ENCODE data around the gene UGT1A4. TPM values are rescaled to one million over a fixed set of nuclear protein-coding genes. Genes with fewer than 3 reads are reported as not detected.

The UGT1A4 gene
- total RNA-seq, 1 experiment from 2014 or later = not detected

GRCh38 chr2:233712611-233713261 lies 5.8 kb upstream of the UGT1A4 start, which contains the start of gene UGT1A5:
Gene UGT1A5 (plus strand): TSS chr2:233712907. CDS start chr2:233712992, 85 bp downstream.
- TF ChIP-seq, protein P1, sequence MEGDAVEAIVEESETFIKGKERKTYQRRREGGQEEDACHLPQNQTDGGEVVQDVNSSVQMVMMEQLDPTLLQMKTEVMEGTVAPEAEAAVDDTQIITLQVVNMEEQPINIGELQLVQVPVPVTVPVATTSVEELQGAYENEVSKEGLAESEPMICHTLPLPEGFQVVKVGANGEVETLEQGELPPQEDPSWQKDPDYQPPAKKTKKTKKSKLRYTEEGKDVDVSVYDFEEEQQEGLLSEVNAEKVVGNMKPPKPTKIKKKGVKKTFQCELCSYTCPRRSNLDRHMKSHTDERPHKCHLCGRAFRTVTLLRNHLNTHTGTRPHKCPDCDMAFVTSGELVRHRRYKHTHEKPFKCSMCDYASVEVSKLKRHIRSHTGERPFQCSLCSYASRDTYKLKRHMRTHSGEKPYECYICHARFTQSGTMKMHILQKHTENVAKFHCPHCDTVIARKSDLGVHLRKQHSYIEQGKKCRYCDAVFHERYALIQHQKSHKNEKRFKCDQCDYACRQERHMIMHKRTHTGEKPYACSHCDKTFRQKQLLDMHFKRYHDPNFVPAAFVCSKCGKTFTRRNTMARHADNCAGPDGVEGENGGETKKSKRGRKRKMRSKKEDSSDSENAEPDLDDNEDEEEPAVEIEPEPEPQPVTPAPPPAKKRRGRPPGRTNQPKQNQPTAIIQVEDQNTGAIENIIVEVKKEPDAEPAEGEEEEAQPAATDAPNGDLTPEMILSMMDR (conservative IDR thresholded peaks at IDR 0.05) = no peak
- H4K8ac ChIP-seq (replicated peaks; ENCODE audit: insufficient read length, low read depth, low read length) = no peak within 1 kb of the TSS
- no peak within 1 kb of the TSS for H3K4ac ChIP-seq (ENCODE audit: low read depth, low read length)

More at GRCh38 chr2:233712611-233713261, 5.8 kb upstream of the UGT1A4 start, which contains the start of gene UGT1A5:
- no peaks in the 10 kb centered on the region for H3K27me3 ChIP-seq (ENCODE audit: insufficient read depth, low read length)
- H2BK12ac ChIP-seq (ENCODE audit: insufficient read length, low read depth, low read length) = no peak within 1 kb of the TSS
- H3K79me1 ChIP-seq (ENCODE audit: insufficient read depth, low read depth, low read length, poor library complexity, severe bottlenecking) = no peaks in the 10 kb centered on the region
- no peaks in the 10 kb centered on the region for H3K4me1 ChIP-seq (ENCODE audit: insufficient read depth, low read length)
- no peak within 1 kb of the TSS for H3K4me2 ChIP-seq (ENCODE audit: insufficient read depth, insufficient read length, low read length)
- WGBS (ENCODE audit: extremely low coverage, insufficient read length, low lambda C conversion rate) = no CpG with 5 or more reads among the region's 14 CpGs
- Mint-ChIP-seq H3K9me3 (no peaks in the 10 kb centered on the region), H3K4me1 (peaks cover 7% of the 10 kb centered on the region in 2 experiments), H3K4me3 (no peak within 1 kb of the TSS), H3K36me3 (ENCODE audit: insufficient read depth in 1 of 3, low read depth in 3 of 3) (no peaks in the 10 kb centered on the region), H3K27ac (no peak within 1 kb of the TSS), H3K27me3 (ENCODE audit: low read depth) (peaks cover 12% of the 10 kb centered on the region)
- no peaks in the 10 kb centered on the region for H3K79me2 ChIP-seq (ENCODE audit: insufficient read depth, low read length)
- DNase-seq = no peak
- H3K23ac ChIP-seq (ENCODE audit: insufficient read length, low read depth, low read length) = no peak within 1 kb of the TSS
- no peaks in the 10 kb centered on the region for H3K23me2 ChIP-seq (ENCODE audit: insufficient read length, low read depth, low read length, poor library complexity, severe bottlenecking)
- no peak within 1 kb of the TSS for H3T11ph ChIP-seq (ENCODE audit: low read length)
- H2AFZ ChIP-seq (ENCODE audit: low read length) = no peak within 1 kb of the TSS
- no peak within 1 kb of the TSS for H3K56ac ChIP-seq (ENCODE audit: insufficient read length, low read depth, low read length)
- no peak within 1 kb of the TSS for H4K5ac ChIP-seq (ENCODE audit: insufficient read length, low read depth, low read length)
- H3K9ac ChIP-seq (ENCODE audit: extremely low read depth, insufficient read length, low read length) = no peak within 1 kb of the TSS
- H3K18ac ChIP-seq (ENCODE audit: insufficient read length, low read depth, low read length) = no peak within 1 kb of the TSS
- no peak within 1 kb of the TSS for H2BK20ac ChIP-seq (ENCODE audit: low read depth, low read length, poor library complexity, severe bottlenecking)
- H2BK120ac ChIP-seq (ENCODE audit: low read depth, low read length, poor library complexity, severe bottlenecking) = no peak within 1 kb of the TSS
- H4K91ac ChIP-seq (ENCODE audit: insufficient read length, low read depth, low read length) = no peak within 1 kb of the TSS
- no peak within 1 kb of the TSS; the same call in 1 of the 2 replicates for H3K14ac ChIP-seq (ENCODE audit: insufficient read depth, low read length)
- no peaks in the 10 kb centered on the region for H3K9me3 ChIP-seq (ENCODE audit: control insufficient read depth, low read depth, low read length)
- H3K27ac ChIP-seq (ENCODE audit: insufficient read length, low read depth, low read length) = no peak within 1 kb of the TSS
- H4K20me1 ChIP-seq (ENCODE audit: control insufficient read depth, insufficient read depth, insufficient read length) = no peaks in the 10 kb centered on the region
- H2BK15ac ChIP-seq (ENCODE audit: low read depth, low read length) = no peak within 1 kb of the TSS
- no peak within 1 kb of the TSS for H2BK5ac ChIP-seq (ENCODE audit: insufficient read length, low read length)
- no peak within 1 kb of the TSS for H2AK5ac ChIP-seq (ENCODE audit: insufficient read length, low read length)
